Endothelial cell of hepatic sinusoid (primary cell): Measurements from ENCODE around the gene NEDD9.

Experiments
- in situ Hi-C: cut with HindIII; loops from 2 replicates; pipeline ENCODE4 v1.10.0; 2017; ENCODE audit warnings: low sequenced_read_pairs

Gene NEDD9

DNA sequence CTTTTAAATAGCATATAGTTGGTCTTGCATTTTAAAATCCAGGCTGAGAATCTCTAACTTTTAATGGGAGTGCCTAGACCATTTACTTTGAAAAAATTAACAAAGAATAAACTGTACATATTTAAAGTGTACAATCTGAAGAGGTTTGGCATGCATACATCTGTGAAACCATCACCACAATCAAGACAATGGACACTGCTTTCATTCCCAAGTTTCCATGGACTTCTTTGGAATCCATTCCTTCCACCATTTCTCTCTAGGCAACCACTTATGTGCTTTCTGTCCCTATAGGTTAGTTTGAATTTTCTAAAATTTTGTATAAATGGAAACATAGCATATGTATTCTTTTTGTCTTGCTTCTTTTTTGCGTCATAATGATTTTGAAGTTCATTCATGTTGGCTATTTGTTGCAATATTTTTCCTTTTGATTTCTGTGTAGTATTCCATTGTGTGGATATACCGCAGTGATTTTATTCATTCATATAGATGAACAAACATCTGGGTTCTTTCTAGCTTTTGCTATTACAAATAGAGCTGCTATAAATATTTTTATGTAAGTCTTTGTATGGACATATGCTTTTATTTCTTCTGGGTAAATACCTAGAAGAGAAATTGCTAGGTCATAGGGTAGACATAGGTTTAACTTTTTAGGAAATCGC, 50.9 kb downstream of the NEDD9 start:
- in situ Hi-C loops: no loop called here

DNA sequence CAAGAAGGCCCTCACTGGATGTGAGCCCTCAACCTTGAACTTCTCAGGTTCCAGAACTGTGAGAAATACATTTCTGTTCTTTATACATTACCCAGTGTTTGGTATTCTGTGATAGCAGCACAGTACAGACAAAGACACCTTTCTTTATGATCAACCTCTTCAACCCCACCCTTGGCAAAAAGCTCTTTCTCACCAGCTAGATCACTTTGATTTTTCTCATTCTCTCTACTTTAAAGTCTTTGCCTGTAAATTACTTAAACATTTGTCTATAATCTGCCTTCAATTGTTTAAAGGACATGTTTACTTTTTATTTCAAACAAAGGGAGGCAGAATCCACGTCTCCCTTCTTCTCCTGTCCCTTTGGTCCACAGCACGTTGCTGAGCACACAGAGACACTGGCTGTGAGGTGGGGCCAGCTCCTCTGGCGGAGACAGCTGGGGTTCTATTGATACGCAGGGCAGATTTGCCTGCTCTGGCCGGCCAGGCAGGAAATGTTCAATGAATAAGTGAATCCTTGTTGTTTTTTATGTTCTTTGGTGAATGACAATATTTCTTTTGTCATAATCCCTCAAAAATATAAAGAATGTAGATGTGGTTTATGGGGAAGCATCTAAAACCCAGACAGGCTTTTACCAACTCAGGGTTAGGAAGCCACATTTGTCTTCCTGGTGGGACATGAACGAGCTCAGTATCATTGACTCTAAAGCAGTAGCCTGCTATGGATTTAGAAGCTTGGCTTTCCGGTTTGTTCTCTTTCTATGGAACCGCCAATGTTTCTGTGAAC, 52.9 kb downstream of the NEDD9 start:
- in situ Hi-C loops: no loop called here

GRCh38 chr6:11179088-11179418, 53.4 kb downstream of the NEDD9 start:
- in situ Hi-C loops: no loop called here

DNA sequence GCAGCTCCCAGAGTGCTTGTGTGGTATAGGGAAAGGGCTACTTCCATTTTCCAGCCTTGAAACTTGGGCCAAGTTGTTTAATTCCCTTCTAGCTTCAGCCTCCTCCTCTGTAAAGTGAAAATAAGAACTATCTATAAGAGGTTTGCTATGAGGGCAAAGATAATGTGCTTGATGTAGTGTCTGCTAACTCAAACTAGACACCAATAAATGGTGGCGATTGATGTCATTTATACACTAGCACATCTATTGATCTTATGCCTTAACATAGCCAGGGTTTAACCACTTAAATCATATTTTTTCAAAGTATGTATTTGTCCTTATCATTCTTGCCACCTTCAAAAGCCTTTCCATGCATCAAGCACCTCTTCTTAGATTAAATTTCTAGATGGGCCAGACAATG, 55.2 kb downstream of the NEDD9 start:
- in situ Hi-C loops: no loop called here

DNA sequence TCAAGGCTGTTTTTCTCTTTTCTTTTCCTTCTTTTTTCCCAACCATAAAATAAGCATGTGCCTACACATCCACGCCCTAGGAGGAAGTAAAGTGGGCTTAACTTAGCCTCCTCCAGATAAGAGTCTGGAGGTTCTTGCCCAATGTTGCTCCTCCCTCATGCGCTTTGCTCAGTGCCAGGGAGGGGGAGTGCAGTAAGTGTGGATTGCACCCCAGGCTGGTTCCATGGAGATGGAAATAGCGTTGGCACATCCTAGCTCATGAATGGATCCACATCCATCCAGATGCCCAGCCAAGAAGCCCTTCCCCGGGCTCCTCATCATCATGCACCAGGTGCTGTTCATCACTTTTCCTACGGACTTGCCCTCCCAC, 58.2 kb downstream of the NEDD9 start:
- in situ Hi-C loops: loop anchor here (25.0 kb wide), 1 partner anchor 313 kb away; no protein-coding TSS in a partner anchor

DNA sequence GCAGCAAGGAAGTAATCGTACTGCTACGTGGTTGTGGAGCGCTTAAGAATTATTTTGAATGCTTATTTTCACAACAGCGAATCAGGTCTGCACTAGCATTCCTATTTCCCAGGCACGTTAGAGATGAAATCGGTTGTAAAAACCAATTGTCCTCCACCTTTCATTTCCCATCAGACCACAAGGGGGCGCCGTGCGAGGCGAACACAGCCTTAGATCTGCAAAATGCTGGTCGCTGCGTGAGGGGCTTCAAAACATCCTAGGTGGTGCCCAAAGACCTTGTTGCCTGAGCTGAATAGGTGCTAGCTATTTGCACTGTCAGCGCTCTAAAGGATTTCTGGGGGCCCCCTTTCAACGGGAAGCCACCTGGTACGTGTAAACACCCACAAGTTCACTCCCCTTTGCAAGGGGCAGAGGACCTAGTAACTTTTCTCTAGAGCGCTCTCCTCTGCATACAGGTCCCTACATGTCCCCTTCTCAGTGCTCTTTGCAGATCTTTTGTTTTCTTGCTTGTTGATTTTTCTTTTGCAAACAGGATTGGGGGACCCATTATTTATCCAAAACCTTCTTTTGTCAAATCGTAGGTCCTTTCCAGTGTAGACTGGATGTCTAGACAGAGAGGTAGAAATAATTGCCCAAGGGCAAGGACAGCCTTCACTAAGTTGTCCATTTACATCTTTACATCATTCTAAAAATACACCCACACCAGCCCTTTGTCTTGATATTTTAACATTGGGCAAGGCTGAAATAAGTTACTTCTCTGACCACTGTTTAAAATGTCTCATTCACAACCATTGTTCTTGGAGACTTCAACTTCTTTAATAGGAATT, 59.8 kb downstream of the NEDD9 start:
- in situ Hi-C loops: loop anchor here (25.0 kb wide), 1 partner anchor 315 kb away; no protein-coding TSS in a partner anchor

DNA sequence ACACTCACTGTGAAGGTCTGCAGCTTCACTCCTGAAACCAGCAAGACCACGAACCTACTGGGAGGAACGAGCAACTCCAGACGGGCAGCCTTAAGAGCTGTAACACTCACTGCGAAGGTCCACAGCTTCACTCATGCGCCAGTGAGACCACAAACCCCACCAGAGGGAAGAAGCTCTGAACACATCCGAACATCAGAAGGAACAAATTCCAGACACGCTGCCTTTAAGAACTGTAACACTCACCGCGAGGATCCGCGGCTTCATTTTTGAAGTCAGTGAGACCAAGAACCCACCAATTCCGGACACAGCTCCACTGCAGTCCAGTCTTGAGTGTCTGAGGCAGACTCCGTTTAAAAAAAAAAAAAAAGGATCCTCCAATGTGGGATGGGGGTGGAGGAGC, 60.5 kb downstream of the NEDD9 start:
- in situ Hi-C loops: loop anchor here (25.0 kb wide), 1 partner anchor 315 kb away; no protein-coding TSS in a partner anchor

DNA sequence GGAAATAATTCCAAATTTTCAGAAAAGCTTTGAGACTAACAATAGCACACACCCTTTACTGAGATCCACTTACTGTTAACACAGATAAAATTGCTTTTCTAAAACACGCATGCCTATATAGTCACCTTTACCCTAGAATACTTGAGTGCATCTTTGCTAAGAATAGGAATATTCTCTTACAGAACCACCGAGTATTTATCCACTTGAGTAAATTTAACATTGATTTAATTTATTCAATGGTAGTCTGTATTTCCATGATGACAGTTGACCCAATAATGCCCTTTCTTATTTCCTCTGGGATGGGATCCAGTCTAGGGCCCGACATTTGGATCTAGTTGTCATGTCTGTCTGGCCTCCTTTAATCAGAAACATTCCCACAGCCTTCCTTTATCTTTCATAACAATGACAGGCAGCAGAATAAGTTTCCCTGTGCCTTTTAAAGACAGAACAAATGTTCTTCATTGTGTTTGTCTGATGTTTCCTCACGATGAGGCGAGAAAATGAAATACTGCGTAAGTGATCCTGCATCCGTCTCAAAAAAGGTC, 64.3 kb downstream of the NEDD9 start:
- in situ Hi-C loops: loop anchor here (25.0 kb wide), 1 partner anchor 319 kb away; no protein-coding TSS in a partner anchor

DNA sequence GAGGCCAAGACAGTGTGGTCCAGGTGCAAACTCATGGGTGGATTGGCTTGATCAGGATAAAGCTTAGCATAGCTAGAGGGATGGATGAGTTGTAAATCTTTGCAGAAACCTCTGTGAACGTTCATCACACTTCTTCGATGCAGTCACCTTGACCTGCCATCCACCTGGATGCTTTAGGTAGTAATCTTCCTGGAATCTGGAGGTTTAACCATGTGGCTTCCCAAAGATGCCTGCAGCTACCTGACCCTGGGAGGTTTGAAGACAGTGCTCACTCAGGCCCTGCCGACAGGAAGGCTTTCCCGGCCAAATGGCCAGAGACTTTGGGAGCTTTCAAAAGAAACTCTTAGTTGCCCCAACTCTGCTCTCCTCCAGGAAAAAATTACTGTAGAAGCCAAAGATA, 65.5 kb downstream of the NEDD9 start:
- in situ Hi-C loops: loop anchor here (25.0 kb wide), 1 partner anchor 320 kb away; no protein-coding TSS in a partner anchor

- in situ Hi-C loops: loop anchor here (25.0 kb wide), 1 partner anchor 322 kb away; no protein-coding TSS in a partner anchor
Observed at GRCh38 chr6:11164717-11165646, 67.5 kb downstream of the NEDD9 start.

DNA sequence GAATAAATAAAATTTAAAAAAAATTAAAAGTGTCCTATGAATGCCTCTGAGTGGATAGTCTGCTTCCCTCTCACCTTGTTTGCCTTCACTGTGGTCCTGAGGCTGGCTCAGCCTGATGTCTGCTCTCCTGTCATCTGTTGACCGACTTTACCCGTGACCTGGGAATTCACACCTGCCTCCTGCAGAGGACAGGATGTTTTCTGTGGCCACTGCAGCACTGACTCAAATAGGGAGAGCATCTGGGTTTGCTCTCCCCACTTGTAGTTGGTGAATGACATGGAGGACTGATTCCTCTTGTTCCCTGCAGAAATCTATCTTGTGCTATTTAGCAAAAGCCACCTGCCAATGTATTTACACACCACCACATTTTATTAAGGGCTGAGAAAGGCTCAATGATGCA, 68.5 kb downstream of the NEDD9 start:
- in situ Hi-C loops: loop anchor here (25.0 kb wide), 1 partner anchor 323 kb away; no protein-coding TSS in a partner anchor

DNA sequence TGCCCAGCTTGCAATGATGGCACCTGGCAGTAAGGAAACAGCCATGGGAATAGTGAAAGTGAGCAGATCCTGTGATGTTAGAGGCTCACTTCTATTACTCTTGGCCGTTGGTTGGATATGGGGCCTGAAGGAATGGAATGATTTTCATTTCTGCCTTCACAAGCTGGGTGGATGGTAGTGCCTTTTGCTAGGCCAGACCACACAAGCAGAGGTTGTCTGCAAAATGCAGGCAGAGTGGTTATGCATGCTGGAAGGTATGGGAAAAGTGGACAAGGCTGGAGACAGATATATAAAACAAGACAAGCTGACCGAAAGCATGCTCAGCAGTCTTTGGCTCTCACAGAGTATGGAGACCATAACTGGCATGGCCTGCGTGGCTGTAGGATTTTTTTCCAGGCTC, 70.2 kb downstream of the NEDD9 start:
- in situ Hi-C loops: loop anchor here (25.0 kb wide), 1 partner anchor 325 kb away; no protein-coding TSS in a partner anchor

- in situ Hi-C loops: loop anchor here (25.0 kb wide), 1 partner anchor 326 kb away; no protein-coding TSS in a partner anchor
Observed at GRCh38 chr6:11161031-11161956, 71.2 kb downstream of the NEDD9 start.

DNA sequence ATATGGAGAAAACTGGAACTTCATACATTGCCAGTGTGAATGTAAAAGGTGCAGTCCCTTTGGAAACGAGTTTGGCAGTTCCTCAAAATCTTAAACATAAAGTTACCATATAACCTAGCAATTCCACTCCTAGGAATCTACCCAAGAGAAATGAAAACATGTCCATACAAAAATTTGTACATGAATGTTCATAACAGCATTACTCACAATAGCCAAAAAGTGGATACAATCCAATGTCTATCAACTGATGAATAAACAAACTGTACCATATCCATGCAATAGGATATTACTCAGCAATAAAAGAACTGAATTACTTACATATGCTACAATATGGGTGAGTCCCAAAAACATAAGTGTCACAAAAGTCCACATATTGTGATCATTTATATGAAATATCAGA, 72.3 kb downstream of the NEDD9 start:
- in situ Hi-C loops: loop anchor here (25.0 kb wide), 1 partner anchor 327 kb away; no protein-coding TSS in a partner anchor

GRCh38 chr6:11155589-11155988, 76.9 kb downstream of the NEDD9 start:
- in situ Hi-C loops: loop anchor here (25.0 kb wide), 1 partner anchor 332 kb away; no protein-coding TSS in a partner anchor

- in situ Hi-C loops: loop anchor here (25.0 kb wide), 1 partner anchor 334 kb away; no protein-coding TSS in a partner anchor
Observed at GRCh38 chr6:11153447-11153846, 79.0 kb downstream of the NEDD9 start.

DNA sequence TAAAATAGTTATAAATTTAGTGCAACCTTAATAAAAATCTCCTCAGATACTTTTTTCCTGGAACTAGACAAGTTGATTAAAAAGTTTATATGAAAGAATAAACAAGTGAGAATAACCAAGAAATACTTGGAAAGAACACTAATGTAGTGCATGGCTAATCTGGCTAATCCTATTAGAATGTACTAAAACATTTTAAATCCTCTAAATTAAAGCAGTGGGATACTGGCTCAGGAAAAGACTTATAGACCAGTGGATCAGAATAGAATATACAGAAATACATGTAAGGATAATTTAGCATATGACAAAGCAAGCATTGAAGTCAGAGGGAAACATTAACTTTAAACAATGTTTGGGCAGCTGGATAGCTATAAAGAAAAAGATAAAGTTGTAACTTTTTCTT, 79.9 kb downstream of the NEDD9 start:
- in situ Hi-C loops: loop anchor here (25.0 kb wide), 1 partner anchor 335 kb away; no protein-coding TSS in a partner anchor

- in situ Hi-C loops: loop anchor here (25.0 kb wide), 1 partner anchor 336 kb away; no protein-coding TSS in a partner anchor
Observed at GRCh38 chr6:11151488-11151887, 81.0 kb downstream of the NEDD9 start.
